ENCODE results near the gene TSEN2. TPM values are rescaled to one million over a fixed set of nuclear protein-coding genes. Genes with fewer than 3 reads are reported as not detected.

The TSEN2 gene
- total RNA-seq, 2 experiments from 2014 or later = 9.4 to 10.7 TPM

DNA sequence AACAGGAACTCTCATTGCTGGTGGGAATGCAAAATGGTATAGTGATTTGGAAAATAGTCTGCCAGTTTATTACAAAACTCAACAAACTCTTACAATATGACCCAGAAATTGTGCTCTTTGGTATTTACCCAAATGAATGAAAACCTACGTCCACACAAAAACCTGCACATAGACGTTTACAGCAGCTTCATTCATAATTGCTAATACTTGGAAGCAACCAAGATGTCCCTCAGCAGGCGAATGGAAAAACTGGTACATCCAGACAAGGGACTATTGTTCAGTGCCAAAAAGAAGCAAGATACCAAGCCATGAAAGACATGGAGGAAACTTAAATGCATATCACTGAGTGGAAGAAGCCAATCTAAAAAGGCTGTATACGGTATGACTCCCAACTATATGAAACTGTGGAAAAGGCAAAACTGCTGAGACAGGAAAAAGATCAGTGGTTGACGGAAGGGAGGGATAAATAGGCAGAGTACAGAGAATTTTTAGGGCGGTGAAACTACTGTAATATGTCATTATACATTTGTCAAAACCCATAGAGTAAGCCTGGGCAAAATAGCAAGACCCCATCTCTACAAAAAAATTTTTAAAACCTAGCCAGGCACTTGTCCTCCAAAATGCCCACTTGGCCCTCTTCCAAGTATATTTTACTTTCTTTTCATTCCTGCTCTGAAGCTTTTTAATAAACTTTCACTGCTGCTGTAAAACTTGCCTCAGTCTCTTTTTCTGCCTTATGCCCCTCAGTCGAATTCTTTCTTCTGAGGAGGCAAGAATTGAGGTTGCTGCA lies 65.9 kb downstream of the TSEN2 start:
- ATAC-seq (no peak), DNase-seq (no peak)
- POLR2A ChIA-PET = no interaction called here
- Mint-ChIP-seq H3K27me3 (ENCODE audit: low read depth) (peaks cover 21% of the 10 kb centered on the region), H3K9me3 (ENCODE audit: insufficient read depth) (no peaks in the 10 kb centered on the region), H3K36me3 (ENCODE audit: low read depth) (no peaks in the 10 kb centered on the region), H3K4me1 (ENCODE audit: low read depth) (peaks cover 7% of the 10 kb centered on the region), H3K27ac (no peak overlapping the region), H3K4me3 (no peak overlapping the region)
- CTCF ChIA-PET = no interaction called here

GRCh38 chr3:12553921-12554391 lies 69.7 kb downstream of the TSEN2 start:
- POLR2A ChIA-PET = no interaction called here
- no peak overlapping the region for H3K27ac Mint-ChIP-seq

GRCh38 chr3:12556314-12556689 lies 72.0 kb downstream of the TSEN2 start:
- peaks cover 21% of the 10 kb centered on the region for H3K27me3 Mint-ChIP-seq (ENCODE audit: low read depth)
- CTCF ChIA-PET = interaction anchor here (0.9 kb wide), 1 partner anchor 19 kb away, joined by 3 read pairs; no protein-coding TSS in a partner anchor

More at GRCh38 chr3:12553921-12554391, 69.7 kb downstream of the TSEN2 start:
- CTCF ChIA-PET = no interaction called here
- no peaks in the 10 kb centered on the region for H3K36me3 Mint-ChIP-seq (ENCODE audit: low read depth)
- DNase-seq = no peak
- ATAC-seq = no peak
- no peaks in the 10 kb centered on the region for H3K9me3 Mint-ChIP-seq (ENCODE audit: insufficient read depth)
- H3K4me3 Mint-ChIP-seq = peak overlapping the region; percentile 82
- H3K27me3 Mint-ChIP-seq (ENCODE audit: low read depth) = peaks cover 28% of the 10 kb centered on the region
- H3K4me1 Mint-ChIP-seq (ENCODE audit: low read depth) = peaks cover 29% of the 10 kb centered on the region

DNA sequence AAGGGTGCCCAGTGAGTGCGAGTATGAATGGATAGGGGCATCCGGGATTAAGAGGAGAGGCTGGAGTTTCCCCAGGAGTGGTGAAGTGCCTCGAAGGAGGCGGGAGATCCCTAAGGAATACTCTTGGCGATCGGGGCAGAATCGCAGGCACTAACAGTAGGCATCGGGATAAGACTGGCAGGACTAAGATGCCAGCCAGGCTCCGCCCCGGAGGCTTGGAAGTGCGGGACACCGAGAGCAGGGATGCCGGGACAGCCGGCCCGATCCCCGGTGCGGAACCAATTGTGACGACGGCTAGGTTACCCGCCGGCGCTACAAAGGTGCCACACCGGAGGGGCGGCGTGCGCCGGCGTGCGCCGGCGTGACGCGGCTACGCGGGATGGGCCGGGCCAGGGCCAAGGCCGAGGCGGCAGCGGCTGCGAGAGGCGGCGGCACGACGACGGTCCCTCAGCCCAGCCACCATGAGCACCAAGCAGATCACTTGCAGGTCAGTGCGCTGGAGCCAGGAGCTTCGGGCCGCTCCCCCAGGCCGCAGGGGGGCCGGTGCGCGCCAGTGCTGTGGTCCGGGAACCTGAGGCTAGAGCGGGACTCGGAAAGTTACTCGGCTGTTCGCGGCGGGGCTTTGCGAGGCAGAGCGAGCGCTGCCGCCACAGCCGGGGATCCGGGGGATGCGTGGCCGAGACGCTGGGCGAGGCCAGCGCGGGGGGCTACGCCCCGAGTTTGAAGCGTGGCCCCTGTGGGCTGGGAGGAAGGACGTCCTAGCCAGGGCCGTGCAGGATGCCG lies 72.6 kb downstream of the TSEN2 start, which contains the start of gene MKRN2:
Gene MKRN2 (plus strand): TSS at position 398 of the 783 bp plus-strand sequence. CDS start 64 bp downstream, at position 462.
- H3K4me3 Mint-ChIP-seq = peak within 1 kb of the TSS; percentile 82
- H3K36me3 Mint-ChIP-seq (ENCODE audit: low read depth) = no peaks in the 10 kb centered on the region
- peaks cover 55% of the 10 kb centered on the region for H3K4me1 Mint-ChIP-seq (ENCODE audit: low read depth)
- H3K27me3 Mint-ChIP-seq (ENCODE audit: low read depth) = peaks cover 21% of the 10 kb centered on the region
- CTCF ChIA-PET = interaction anchor here (0.9 kb wide), 1 partner anchor 20 kb away, joined by 3 read pairs; no protein-coding TSS in a partner anchor
- ATAC-seq (peak; percentile 94), DNase-seq (peak; percentile 86)
- H3K27ac Mint-ChIP-seq = peak within 1 kb of the TSS; percentile 90
- H3K9me3 Mint-ChIP-seq (ENCODE audit: insufficient read depth) = no peaks in the 10 kb centered on the region
- POLR2A ChIA-PET = interaction anchor here (1.7 kb wide), 1 partner anchor 107 kb away, joined by 7 read pairs; the partner anchor contains the start of gene RAF1

More at GRCh38 chr3:12556314-12556689, 72.0 kb downstream of the TSEN2 start:
- peaks cover 52% of the 10 kb centered on the region for H3K4me1 Mint-ChIP-seq (ENCODE audit: low read depth)
- H3K9me3 Mint-ChIP-seq (ENCODE audit: insufficient read depth) = no peaks in the 10 kb centered on the region
- ATAC-seq (no peak), DNase-seq (no peak)
- H3K36me3 Mint-ChIP-seq (ENCODE audit: low read depth) = no peaks in the 10 kb centered on the region
- H3K27ac Mint-ChIP-seq = peak overlapping the region; percentile 90
- peak overlapping the region; percentile 82 for H3K4me3 Mint-ChIP-seq
- POLR2A ChIA-PET = interaction anchor here (0.6 to 1.7 kb wide), 2 partner anchors 108 to 516 kb away, joined by 4 to 7 read pairs; partner anchors contain the start of gene RAF1

DNA sequence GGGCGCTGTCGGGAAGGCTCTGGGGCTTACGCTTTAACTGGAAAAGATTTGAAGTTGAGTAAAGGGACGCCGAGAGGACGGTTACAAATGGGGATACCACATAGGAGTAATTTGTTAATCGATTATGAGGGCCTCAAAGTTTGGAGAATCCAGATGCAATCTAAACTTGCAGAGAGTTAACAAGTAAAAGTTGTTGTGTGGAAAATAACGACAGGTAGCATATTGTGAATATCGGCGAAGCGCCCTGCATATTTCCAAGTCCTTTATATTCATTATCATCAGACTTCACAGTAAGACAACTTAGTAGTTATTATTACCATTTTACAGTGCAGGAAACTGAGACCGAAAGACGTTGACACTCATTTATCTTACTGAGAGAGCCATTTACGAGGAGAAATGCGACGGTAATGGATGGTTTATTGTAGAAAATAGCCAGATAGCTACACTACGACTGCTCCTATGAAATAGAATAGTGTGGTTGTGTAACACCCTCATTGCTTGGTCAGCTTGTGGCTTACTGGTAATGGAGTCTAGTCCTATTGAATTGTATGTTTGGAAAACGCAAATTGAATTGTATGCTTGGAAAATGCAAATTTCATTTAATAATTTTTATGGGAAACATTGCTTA lies 73.3 kb downstream of the TSEN2 start:
- Mint-ChIP-seq H3K27me3 (ENCODE audit: low read depth) (peaks cover 21% of the 10 kb centered on the region), H3K27ac (peak overlapping the region; percentile 90), H3K36me3 (ENCODE audit: low read depth) (no peaks in the 10 kb centered on the region), H3K4me3 (peak overlapping the region; percentile 82), H3K4me1 (ENCODE audit: low read depth) (peaks cover 55% of the 10 kb centered on the region), H3K9me3 (ENCODE audit: insufficient read depth) (no peaks in the 10 kb centered on the region)
- CTCF ChIA-PET = interaction anchor here (1.4 to 1.8 kb wide), 2 partner anchors 77 to 162 kb away, joined by 3 to 6 read pairs; no protein-coding TSS in a partner anchor
- no peak for DNase-seq
- POLR2A ChIA-PET = interaction anchor here (1.7 kb wide), 1 partner anchor 106 kb away, joined by 7 read pairs; the partner anchor contains the start of gene RAF1
- ATAC-seq = no peak

- H3K27ac Mint-ChIP-seq = no peak overlapping the region
- no peaks in the 10 kb centered on the region for H3K9me3 Mint-ChIP-seq (ENCODE audit: insufficient read depth)
- H3K27me3 Mint-ChIP-seq (ENCODE audit: low read depth) = peaks cover 15% of the 10 kb centered on the region
- DNase-seq = no peak
- peaks cover 1% of the 10 kb centered on the region for H3K36me3 Mint-ChIP-seq (ENCODE audit: low read depth)
- peaks cover 52% of the 10 kb centered on the region for H3K4me1 Mint-ChIP-seq (ENCODE audit: low read depth)
- ChIA-PET CTCF (interaction anchor here (0.6 to 1.8 kb wide), 4 partner anchors 20 to 426 kb away, joined by 3 to 6 read pairs (median 3); no protein-coding TSS in a partner anchor), POLR2A (interaction anchor here (1.0 to 1.6 kb wide), 2 partner anchors 16 to 106 kb away, joined by 4 to 5 read pairs; partner anchors contain the start of gene RAF1)
- no peak for ATAC-seq
- peak overlapping the region; percentile 82 for H3K4me3 Mint-ChIP-seq
Observed at GRCh38 chr3:12558706-12559105, 74.4 kb downstream of the TSEN2 start.

- POLR2A ChIA-PET = interaction anchor here (1.0 to 1.6 kb wide), 2 partner anchors 15 to 105 kb away, joined by 4 to 5 read pairs; partner anchors contain the start of gene RAF1
- ATAC-seq (no peak), DNase-seq (no peak)
- Mint-ChIP-seq H3K27me3 (ENCODE audit: low read depth) (peaks cover 9% of the 10 kb centered on the region), H3K4me1 (ENCODE audit: low read depth) (peaks cover 48% of the 10 kb centered on the region), H3K9me3 (ENCODE audit: insufficient read depth) (no peaks in the 10 kb centered on the region), H3K4me3 (no peak overlapping the region), H3K27ac (no peak overlapping the region), H3K36me3 (ENCODE audit: low read depth) (peaks cover 4% of the 10 kb centered on the region)
- CTCF ChIA-PET = interaction anchor here (1.1 to 1.8 kb wide), 2 partner anchors 19 to 160 kb away, joined by 3 to 6 read pairs; no protein-coding TSS in a partner anchor
Observed at GRCh38 chr3:12559520-12559919, 75.2 kb downstream of the TSEN2 start.

- Mint-ChIP-seq H3K4me3 (no peak overlapping the region), H3K9me3 (ENCODE audit: insufficient read depth) (no peaks in the 10 kb centered on the region), H3K27me3 (ENCODE audit: low read depth) (peaks cover 3% of the 10 kb centered on the region), H3K36me3 (ENCODE audit: low read depth) (peaks cover 11% of the 10 kb centered on the region), H3K27ac (peak overlapping the region; percentile 50), H3K4me1 (ENCODE audit: low read depth) (peaks cover 46% of the 10 kb centered on the region)
- ChIA-PET CTCF (no interaction called here), POLR2A (interaction anchor here (1.0 kb wide), 2 partner anchors 76 to 102 kb away, joined by 3 read pairs; partner anchors contain the start of gene TSEN2)
- no peak for ATAC-seq
- peak; percentile 40 for DNase-seq
Observed at GRCh38 chr3:12560505-12561190, 76.4 kb downstream of the TSEN2 start.

GRCh38 chr3:12561397-12561796 lies 77.1 kb downstream of the TSEN2 start:
- CTCF ChIA-PET = no interaction called here
- H3K9me3 Mint-ChIP-seq (ENCODE audit: insufficient read depth) = no peaks in the 10 kb centered on the region
- H3K36me3 Mint-ChIP-seq (ENCODE audit: low read depth) = peaks cover 17% of the 10 kb centered on the region
- no peaks in the 10 kb centered on the region for H3K27me3 Mint-ChIP-seq (ENCODE audit: low read depth)
- DNase-seq = no peak
- no peak overlapping the region for H3K4me3 Mint-ChIP-seq
- POLR2A ChIA-PET = interaction anchor here (0.6 to 1.0 kb wide), 3 partner anchors 30 to 101 kb away, joined by 3 read pairs; partner anchors contain the start of gene TSEN2
- peaks cover 45% of the 10 kb centered on the region for H3K4me1 Mint-ChIP-seq (ENCODE audit: low read depth)
- no peak overlapping the region for H3K27ac Mint-ChIP-seq
- ATAC-seq = no peak

- peaks cover 22% of the 10 kb centered on the region for H3K36me3 Mint-ChIP-seq (ENCODE audit: low read depth)
- no peaks in the 10 kb centered on the region for H3K9me3 Mint-ChIP-seq (ENCODE audit: insufficient read depth)
- ATAC-seq (no peak), DNase-seq (no peak)
- no peak overlapping the region for H3K4me3 Mint-ChIP-seq
- H3K4me1 Mint-ChIP-seq (ENCODE audit: low read depth) = peaks cover 42% of the 10 kb centered on the region
- no peak overlapping the region for H3K27ac Mint-ChIP-seq
- ChIA-PET POLR2A (no interaction called here), CTCF (interaction anchor here (0.6 to 0.8 kb wide), 2 partner anchors 9 to 248 kb away, joined by 3 read pairs; no protein-coding TSS in a partner anchor)
- H3K27me3 Mint-ChIP-seq (ENCODE audit: low read depth) = no peaks in the 10 kb centered on the region
Observed at GRCh38 chr3:12562451-12562850, 78.2 kb downstream of the TSEN2 start.
